SK-N-SH treated with all-trans-retinoic acid at 6 μM for 48 hours (cell line): ENCODE results near the gene ELMOD3.

Source experiments
- ATAC-seq: fragments of 200-7000 bp; cut with Tn5 transposase; 3 replicates; pipeline ENCODE4 v1.9.1; 2020; ENCODE audit warnings: mild to moderate bottlenecking, moderate library complexity
- ARNTL ChIP-seq: fragments of 450-650 bp; formaldehyde crosslinking; IDR thresholded peaks from 2 replicates; pipeline ENCODE4 v1.5.0; 2020; ENCODE audit warnings: low read depth, mild to moderate bottlenecking, moderate library complexity, borderline replicate concordance
- BACH2 ChIP-seq: fragments of 250-450 bp; sonication (Bioruptor Pico); IDR thresholded peaks from 2 replicates; pipeline ENCODE4 v1.9.0; 2021; ENCODE audit warnings: mild to moderate bottlenecking, borderline replicate concordance
- CREB5 ChIP-seq: fragments of 250-450 bp; sonication (Bioruptor Pico); IDR thresholded peaks from 2 replicates; pipeline ENCODE4 v1.5.1; 2020; ENCODE audit warnings: low read depth, mild to moderate bottlenecking, moderate library complexity
- CSDC2 ChIP-seq: fragments of 250-450 bp; sonication (Bioruptor Pico); IDR thresholded peaks from 2 replicates; pipeline ENCODE4 v1.5.0; 2020; ENCODE audit warnings: mild to moderate bottlenecking, moderate library complexity
- GLIS3 ChIP-seq: fragments of 250-450 bp; sonication (Bioruptor Pico); IDR thresholded peaks from 2 replicates; pipeline ENCODE4 v1.5.0; 2020; ENCODE audit warnings: mild to moderate bottlenecking, moderate library complexity
- OSR1 ChIP-seq: fragments of 250-450 bp; sonication (Bioruptor Pico); IDR thresholded peaks from 2 replicates; pipeline ENCODE4 v1.8.0; 2022; ENCODE audit warnings: moderate library complexity, mild to moderate bottlenecking, inconsistent platforms
- PATZ1 ChIP-seq: fragments of 250-450 bp; sonication (Bioruptor Pico); IDR thresholded peaks from 2 replicates; pipeline ENCODE4 v1.8.0; 2020; ENCODE audit warnings: mild to moderate bottlenecking, moderate library complexity, borderline replicate concordance
- POU6F1 ChIP-seq: fragments of 250-450 bp; sonication (Bioruptor Pico); IDR thresholded peaks from 2 replicates; pipeline ENCODE4 v1.8.0; 2021; ENCODE audit warnings: low read depth, mild to moderate bottlenecking, moderate library complexity, borderline replicate concordance
- PPARA ChIP-seq: fragments of 250-450 bp; sonication (Bioruptor Pico); IDR thresholded peaks from 2 replicates; pipeline ENCODE4 v1.5.0; 2020; ENCODE audit warnings: mild to moderate bottlenecking, borderline replicate concordance
- RARB ChIP-seq: fragments of 250-450 bp; sonication (Bioruptor Pico); IDR thresholded peaks from 2 replicates; pipeline ENCODE4 v1.8.0; 2021; ENCODE audit warnings: mild to moderate bottlenecking, moderate library complexity
- TCF4 ChIP-seq: fragments of 250-450 bp; sonication (Bioruptor Pico); IDR thresholded peaks from 2 replicates; pipeline ENCODE4 v1.8.0; 2021; ENCODE audit warnings: mild to moderate bottlenecking, moderate library complexity, borderline replicate concordance
- ZC3H10 ChIP-seq: fragments of 250-450 bp; sonication (Bioruptor Pico); IDR thresholded peaks from 2 replicates; pipeline ENCODE4 v1.5.1; 2021; ENCODE audit warnings: mild to moderate bottlenecking, moderate library complexity
- ZFP30 ChIP-seq: fragments of 450-650 bp; formaldehyde crosslinking; IDR thresholded peaks from 2 replicates; pipeline ENCODE4 v1.5.0; 2022; ENCODE audit warnings: mild to moderate bottlenecking, moderate library complexity
- ZNF565 ChIP-seq: fragments of 450-650 bp; formaldehyde crosslinking; conservative IDR thresholded peaks from 2 replicates; pipeline ENCODE4 v1.5.0; 2020; ENCODE audit warnings: low read depth, mild to moderate bottlenecking, moderate library complexity
- ZNF70 ChIP-seq: fragments of 450-650 bp; formaldehyde crosslinking; IDR thresholded peaks from 2 replicates; pipeline ENCODE4 v1.5.0; 2020; ENCODE audit warnings: mild to moderate bottlenecking, moderate library complexity
- ZNF8 ChIP-seq: fragments of 450-650 bp; formaldehyde crosslinking; IDR thresholded peaks from 2 replicates; pipeline ENCODE4 v1.5.0; 2020; ENCODE audit warnings: mild to moderate bottlenecking, moderate library complexity

Gene ELMOD3

GRCh38 chr2:85401844-85402243 is 47.3 kb downstream of the ELMOD3 start:
- no peak for TF ChIP-seq ZNF565 (CRISPR knock-in tag)
- no peak for TF ChIP-seq ARNTL (CRISPR knock-in tag)
- TF ChIP-seq, all 23 proteins: peak for 0
- no peak for ATAC-seq

GRCh38 chr2:85405201-85406059 is 50.9 kb downstream of the ELMOD3 start:
- ATAC-seq: peak; percentile 73
- no peak for TF ChIP-seq ZFP30 (CRISPR knock-in tag)
- TF ChIP-seq ZNF70 (CRISPR knock-in tag): peak; percentile 62; the same call in 1 of the 2 replicates
- TF ChIP-seq, all 23 proteins: peak for 1

- no peak for ATAC-seq
- TF ChIP-seq TCF4 (CRISPR knock-in tag): no peak
- TF ChIP-seq OSR1: no peak
- no peak for TF ChIP-seq PATZ1
- no peak for TF ChIP-seq ZNF8 (CRISPR knock-in tag)
- no peak for TF ChIP-seq RARB (CRISPR knock-in tag)
- no peak for TF ChIP-seq ZC3H10
- TF ChIP-seq ZNF565 (CRISPR knock-in tag): no peak
- TF ChIP-seq ZNF70 (CRISPR knock-in tag): no peak
- TF ChIP-seq GLIS3 (CRISPR knock-in tag): no peak
- TF ChIP-seq CSDC2 (CRISPR knock-in tag): no peak
- TF ChIP-seq POU6F1 (CRISPR knock-in tag): no peak
- no peak for TF ChIP-seq ZFP30 (CRISPR knock-in tag)
These were observed 55.4 kb downstream of the ELMOD3 start, which contains the start of gene CAPG for GRCh38 chr2:85409845-85410583. TSS of gene CAPG (minus strand) at chr2:85410366. CDS start at chr2:85402145, 8,221 bp downstream.

- no peak for ATAC-seq
These were observed 56.2 kb downstream of the ELMOD3 start for GRCh38 chr2:85410584-85411404.

More at GRCh38 chr2:85410584-85411404, 56.2 kb downstream of the ELMOD3 start:
- no peak for TF ChIP-seq PPARA (CRISPR knock-in tag)
- TF ChIP-seq CREB5: no peak
- no peak for TF ChIP-seq OSR1
- TF ChIP-seq PATZ1: no peak
- no peak for TF ChIP-seq CSDC2 (CRISPR knock-in tag)
- TF ChIP-seq BACH2 (CRISPR knock-in tag): no peak
